ENCODE results near the gene CYSLTR2.
"Not testable (repeated sequence)": the region's sequence is repeated elsewhere in the genome, so short reads cannot be mapped to it uniquely, and the experiment has no call there.

CYSLTR2 gene

DNA sequence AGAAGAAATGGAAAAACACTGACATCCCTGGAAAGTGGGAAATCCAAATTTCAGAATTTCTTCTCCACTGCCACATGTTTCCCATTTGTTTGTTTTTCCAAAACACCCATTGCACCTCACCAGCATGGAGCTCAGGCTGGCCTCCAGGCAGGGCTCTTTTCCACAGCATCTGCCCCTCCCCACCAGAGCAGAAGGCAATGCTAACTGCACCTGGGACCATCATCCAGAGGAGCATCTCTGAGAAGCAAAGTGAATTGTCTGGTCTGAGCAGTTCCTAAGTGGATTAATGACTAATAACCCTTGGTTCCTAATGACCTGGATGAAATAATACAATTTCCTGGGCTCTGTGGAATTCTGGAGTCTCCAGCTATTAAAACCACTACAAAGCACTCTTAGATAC, 8.8 kb upstream of the CYSLTR2 start:
- DNase-seq (ENCODE audit: low read depth in 3 of 3, low spot score in 1 of 3) = no peak

DNA sequence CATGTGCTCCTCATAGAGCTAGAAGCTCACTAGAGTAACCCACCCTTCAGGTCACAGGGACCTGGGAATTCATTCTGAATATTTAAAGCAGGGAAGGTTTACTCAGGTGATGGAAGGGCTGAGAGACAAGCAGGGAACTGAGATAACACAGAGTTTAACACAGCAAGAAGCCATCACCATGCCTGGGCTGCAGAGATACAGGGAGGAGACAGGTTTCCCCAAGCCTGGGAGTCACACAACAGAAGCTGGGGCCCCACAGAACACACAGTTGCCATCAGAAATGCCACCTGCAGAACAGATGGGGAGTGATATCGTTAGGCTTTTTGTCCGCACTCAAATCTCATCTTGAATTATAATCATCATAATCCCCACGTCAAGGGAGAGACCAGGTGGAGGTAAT, 7.9 kb upstream of the CYSLTR2 start:
- no peak for DNase-seq (ENCODE audit: low read depth in 3 of 3, low spot score in 1 of 3)

DNA sequence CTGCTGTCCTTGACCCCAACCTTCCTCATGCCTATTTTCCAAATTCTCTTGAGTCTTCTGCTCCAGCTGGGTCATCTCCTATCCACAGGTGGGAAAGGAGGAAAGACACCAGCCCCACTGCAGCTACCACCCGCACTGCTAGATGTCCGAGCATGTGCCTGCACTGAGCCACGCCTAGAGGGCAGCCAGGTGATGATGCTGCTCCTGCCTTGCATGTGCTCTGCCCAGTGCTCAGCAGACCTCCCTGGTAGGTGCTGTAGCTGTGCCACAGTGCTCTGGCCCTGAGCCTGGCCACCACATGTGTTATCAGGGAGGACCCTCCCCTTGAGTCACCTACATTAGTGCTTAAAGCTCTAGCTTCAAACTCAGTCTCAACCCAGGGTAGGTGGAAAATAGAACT, 6.9 kb upstream of the CYSLTR2 start:
- no peak for DNase-seq (ENCODE audit: low read depth in 3 of 3, low spot score in 1 of 3)

DNA sequence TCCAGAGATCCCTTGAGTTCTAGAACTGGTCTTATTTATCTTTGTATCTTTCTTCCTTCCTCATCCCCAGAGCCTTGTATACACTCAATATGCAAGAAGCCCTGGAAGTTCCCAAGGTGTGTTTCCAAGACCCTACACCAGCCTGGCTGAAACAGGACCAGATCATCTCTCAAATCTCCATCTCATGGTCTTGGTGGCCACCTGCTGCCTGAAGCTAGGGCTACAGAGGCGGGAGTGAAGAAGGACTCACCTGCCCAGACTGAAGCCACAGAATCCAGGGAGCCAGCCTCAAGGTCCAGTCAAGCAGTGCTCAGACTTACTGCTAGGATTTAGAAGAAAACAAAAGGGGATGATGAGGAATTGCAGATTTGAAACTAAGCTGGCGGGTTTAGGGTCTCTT, 6.1 kb upstream of the CYSLTR2 start:
- no peak for DNase-seq (ENCODE audit: low read depth in 3 of 3, low spot score in 1 of 3)

DNA sequence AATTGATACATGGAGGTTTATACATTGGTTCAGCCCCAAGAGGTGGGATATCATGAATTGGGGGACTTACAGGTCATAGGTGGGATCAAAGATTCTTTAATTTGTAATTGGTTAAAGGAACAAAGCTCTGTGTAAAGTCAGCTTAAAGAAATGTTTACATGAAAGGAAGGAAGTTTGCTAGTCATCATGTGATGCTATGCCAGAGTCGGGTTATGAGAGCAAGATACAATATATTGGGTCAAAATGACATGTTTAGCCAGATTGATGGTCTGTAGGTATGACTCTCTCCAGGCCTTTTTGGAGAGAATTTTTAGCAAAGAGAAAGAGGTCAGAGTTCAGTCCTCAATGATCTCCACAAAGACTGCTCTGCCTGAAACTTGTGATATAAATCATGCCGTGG, 5.3 kb upstream of the CYSLTR2 start:
- DNase-seq (ENCODE audit: low read depth in 3 of 3, low spot score in 1 of 3) = no peak

DNA sequence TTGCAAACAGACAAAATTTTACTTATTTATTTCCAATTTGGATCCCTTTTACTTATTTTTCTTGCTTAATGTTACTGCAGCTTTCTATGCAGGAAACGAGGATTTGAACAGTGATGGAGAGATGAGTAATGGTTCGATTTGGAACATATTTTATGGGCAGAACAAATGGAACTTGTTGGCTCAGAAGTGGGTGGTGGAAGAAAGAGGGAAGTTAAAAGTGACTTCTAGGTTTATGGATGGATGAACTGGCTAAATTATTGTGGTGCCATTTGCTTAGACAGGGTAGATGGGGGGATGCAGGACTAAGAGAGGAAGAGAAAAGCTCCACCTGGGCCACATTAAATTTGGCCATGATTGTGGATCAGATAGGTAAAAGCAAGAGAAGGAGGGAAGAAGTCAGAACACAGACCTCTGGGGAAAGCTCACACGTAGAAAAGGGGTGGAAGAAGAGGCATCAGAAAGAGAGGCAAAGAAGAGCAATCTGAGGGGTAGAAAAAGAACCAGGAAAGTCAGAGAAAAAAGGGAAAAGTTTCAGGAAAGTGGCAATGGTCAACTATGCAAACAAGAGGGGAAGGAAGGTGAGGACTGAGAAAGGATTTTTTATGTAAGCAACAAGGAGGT, 768 bp upstream of the CYSLTR2 start:
- no peak for DNase-seq (ENCODE audit: low read depth in 3 of 3, low spot score in 1 of 3)

DNA sequence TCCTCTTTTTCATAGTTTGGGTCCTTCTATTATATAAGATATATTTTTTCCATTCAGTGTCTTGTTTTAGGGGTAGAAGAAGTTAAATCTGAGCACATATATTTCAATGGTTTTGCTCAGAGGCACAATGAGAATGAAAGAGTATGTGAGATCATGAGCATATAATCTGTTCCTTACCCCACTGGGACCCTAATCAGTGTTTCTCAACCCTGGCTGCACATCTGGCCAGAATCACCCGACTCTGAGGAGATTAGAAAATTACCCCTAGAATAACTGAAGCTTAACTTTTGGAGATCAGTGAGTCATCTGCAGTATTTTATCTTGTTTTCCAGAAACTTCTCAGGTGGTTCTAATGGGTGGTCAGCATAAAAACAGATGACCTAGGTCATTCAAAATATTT, 782 bp downstream of the CYSLTR2 start:
- no peak for DNase-seq (ENCODE audit: low read depth in 3 of 3, low spot score in 1 of 3)

DNA sequence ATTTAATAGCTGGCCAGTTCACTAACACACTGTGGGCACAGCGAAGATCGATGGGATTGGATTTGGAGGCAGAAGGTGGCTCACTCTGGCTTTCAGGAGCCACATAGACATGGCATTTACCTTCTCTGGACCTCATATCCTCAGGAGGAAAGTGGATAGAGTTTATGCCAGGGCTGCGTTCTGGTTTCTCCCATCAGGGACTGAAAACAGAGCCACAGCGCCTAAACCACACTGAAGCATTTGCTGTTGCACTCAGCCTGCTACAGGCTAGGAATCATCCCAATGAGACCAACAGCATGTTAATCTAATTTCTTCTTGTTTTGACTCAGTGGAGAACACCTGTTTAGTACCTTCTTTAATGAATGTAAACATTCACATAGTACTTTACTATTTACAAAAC, 1.6 kb downstream of the CYSLTR2 start:
- DNase-seq (ENCODE audit: low read depth in 3 of 3, low spot score in 1 of 3) = no peak

DNA sequence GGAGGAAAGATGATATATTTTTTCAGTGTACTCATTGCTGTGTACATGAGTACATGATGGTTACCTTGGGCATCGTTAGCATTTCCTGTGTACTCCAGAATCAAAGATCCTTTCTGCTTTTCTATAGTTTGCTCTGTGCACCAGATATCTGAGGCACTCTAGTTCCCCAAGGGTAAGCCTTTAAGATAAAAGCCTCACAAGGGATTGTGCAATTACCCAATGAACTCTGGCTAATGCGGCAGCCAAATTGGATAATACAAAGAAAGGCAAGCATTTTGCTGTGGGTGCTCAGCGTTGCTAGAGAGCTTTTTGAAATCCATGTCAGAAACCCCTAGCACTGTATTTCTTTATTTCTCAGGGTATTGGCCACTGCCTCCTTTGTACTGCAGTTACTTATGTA, 2.9 kb downstream of the CYSLTR2 start:
- no peak for DNase-seq (ENCODE audit: low read depth in 3 of 3, low spot score in 1 of 3)

DNA sequence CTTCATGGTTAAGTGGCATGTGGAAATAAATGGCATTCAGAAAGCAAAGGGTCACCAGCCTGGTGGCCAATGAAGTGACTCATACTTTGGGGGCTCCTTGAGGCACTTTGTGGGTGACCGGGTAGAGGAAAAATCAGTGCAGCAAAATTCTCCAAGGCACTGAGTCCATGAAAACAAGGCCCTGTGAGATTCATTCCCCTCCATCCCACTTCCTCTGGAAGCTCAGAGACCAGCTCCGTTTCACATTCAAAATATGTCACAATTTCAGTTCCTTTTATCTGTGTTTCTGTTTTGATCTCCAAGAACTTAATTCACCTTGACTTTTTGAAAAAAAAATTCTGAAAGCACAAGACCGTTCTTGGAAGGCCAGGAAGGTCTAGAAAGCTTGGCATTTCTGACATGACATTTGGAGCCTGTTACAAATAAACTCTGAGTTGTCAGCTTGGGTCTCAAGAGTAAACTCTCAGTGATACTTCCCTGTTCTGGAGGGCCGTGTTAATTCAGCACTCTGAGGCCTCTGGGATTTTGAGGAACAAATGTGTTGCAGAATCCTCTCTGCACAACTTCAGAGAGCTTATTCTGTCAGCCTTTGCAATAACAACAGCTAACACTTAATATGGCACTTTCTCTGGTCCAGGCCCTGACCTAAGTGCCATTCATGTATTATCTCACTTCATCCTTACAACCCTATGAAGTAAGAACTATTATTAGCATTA, 6.8 kb downstream of the CYSLTR2 start:
- no peak for DNase-seq (ENCODE audit: low read depth in 3 of 3, low spot score in 1 of 3)

DNA sequence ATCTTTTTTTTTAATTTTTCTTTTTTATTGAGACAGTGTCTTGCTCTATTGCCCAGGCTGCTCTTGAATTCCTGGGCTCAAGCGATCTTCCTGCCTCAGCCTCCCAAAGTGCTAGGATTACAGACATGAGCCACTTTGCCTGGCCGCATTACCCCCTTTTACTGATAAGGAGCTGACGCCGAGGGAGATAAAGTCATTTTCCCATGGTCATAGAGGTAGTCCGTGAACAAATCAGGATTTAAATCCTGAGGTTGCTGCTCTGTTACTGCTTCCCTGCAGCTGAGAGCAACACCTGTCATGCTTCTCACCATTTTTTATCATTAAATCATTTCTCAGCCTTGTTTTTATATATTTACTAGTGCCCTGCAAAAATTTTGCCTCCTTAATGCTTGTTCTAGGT, 7.4 kb downstream of the CYSLTR2 start:
- DNase-seq (ENCODE audit: low read depth in 3 of 3, low spot score in 1 of 3) = no peak

DNA sequence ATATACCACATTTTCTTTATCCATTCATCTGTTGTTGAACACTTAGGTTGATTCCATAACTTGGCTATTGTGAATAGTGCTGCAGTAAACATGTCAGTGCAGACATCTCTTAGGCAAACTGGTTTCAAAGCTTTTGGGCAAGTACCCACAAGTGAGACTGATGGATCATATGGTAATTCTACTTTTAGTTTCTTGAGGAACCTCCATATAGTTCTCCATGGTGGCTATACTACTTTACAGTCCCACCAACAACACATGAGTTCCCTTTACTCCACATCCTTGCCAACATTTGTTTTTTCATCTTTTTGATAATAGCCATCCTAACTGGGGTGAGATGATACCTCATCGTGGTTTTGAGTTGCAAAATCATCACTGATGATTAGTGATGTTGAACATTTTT, 8.5 kb downstream of the CYSLTR2 start:
- no peak for DNase-seq (ENCODE audit: low read depth in 3 of 3, low spot score in 1 of 3)

DNA sequence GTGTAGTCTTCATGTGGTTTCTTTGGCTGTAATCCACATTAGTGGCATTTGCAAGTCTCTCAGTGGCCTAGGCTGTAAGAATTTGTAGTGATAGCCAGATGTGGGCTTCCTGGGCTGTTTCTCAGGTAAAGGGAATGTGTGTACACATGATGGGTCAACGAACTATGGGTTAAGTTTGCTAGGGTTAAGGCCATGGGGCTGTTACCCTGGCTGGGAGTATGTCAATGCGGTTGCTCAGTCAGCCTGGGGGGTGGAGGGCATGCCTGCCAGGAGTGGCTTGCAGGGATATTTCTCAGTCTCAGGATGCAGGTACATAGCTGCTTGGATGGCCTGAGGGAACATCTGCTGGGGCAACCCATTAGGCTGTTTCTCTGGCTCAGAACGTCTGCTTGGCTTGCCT, 13.4 kb downstream of the CYSLTR2 start:
- DNase-seq (ENCODE audit: low read depth in 3 of 3, low spot score in 1 of 3) = no peak

DNA sequence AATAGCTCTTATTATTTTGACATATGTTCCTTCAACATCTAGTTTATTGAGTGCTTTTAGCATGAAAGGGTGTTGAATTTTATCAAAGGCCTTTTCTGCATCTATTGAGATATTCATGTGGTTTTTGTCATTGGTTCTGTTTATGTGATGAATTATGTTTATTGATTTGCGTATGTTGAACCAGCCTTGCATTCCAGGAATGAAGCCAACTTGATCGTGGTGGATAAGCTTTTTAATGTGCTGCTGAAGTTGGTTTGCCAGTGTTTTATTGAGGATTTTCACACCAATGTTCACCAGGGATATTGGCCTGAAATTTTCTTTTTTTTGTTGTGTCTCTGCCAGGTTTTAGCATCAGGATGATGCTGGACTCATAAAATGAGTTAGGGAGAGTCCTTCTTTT, 17.7 kb downstream of the CYSLTR2 start:
- not testable (repeated sequence) for DNase-seq (ENCODE audit: low read depth in 3 of 3, low spot score in 1 of 3)

DNA sequence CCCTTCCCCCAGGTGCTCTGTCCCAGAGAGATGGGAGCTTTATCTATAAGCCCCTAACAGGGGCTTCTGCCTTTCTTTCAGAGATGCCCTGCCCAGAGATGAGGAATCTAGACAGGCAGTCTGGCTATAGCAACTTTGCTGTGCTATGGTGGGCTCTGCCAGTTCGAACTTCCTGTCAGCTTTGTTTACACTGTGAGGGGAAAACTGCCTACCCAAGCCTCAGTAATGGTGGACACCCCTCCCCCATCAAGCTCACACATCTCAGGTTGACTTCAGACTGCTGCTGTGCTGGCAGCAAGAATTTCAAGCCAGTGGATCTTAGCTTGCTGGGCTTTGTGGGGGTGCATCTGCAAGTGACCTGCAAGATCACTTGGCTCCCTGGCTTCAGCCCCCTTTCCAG, 21.5 kb downstream of the CYSLTR2 start:
- DNase-seq (ENCODE audit: low read depth in 3 of 3, low spot score in 1 of 3) = no peak

DNA sequence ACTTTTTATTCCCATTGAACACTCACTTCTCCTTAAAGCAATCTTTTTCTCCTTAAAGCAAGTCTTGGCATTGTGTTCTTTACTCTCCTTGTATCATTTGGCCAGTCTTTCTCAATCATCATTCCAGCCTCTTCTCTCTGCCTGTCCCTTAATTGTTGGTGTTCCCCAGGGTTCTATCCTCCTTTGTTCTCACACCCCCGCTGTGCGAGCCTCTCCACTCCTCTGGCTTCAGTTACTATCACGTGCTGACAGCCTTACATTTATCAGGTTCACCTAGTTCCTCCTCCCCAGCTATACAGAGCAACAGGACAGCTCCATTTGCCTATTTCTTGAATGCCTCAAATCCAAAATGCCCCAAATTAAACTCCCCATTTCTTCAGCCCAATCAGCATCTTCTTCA, 24.6 kb downstream of the CYSLTR2 start:
- DNase-seq (ENCODE audit: low read depth in 3 of 3, low spot score in 1 of 3) = no peak

DNA sequence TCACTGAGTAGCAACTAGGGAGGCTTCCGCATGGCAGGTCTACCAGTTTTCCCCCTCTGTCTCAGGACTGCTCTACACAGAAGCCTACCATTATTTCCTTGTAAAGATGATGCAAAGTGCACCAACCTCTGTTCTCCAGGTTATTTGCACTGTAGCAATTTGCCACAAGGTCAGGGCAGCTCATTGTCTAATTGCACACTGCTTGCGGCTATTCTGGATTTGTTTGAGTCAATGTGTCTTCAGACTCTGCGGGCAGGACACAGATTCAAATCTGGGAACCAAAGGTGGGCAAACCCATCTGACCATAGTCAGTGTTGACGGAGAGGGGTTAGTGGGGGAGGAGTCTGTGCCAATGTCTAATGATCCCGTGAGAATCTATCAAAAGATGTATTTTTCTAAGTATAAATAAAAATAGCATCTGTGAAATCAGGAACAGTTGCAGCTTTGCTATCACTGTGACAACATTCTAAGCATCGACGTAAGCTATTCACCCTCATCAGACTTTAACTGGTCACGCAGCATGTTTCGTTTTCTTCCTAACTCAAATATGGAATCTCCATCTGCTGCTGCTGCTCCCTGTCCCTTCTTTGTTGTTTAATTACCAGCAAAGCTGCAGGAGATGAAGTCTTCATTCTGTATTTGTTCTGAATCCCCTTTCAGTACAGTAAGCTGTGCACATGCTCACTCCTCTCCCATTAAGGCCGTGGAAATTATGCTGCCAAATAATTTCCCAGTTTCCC, 26.4 kb downstream of the CYSLTR2 start:
- DNase-seq (ENCODE audit: low read depth in 3 of 3, low spot score in 1 of 3) = no peak

DNA sequence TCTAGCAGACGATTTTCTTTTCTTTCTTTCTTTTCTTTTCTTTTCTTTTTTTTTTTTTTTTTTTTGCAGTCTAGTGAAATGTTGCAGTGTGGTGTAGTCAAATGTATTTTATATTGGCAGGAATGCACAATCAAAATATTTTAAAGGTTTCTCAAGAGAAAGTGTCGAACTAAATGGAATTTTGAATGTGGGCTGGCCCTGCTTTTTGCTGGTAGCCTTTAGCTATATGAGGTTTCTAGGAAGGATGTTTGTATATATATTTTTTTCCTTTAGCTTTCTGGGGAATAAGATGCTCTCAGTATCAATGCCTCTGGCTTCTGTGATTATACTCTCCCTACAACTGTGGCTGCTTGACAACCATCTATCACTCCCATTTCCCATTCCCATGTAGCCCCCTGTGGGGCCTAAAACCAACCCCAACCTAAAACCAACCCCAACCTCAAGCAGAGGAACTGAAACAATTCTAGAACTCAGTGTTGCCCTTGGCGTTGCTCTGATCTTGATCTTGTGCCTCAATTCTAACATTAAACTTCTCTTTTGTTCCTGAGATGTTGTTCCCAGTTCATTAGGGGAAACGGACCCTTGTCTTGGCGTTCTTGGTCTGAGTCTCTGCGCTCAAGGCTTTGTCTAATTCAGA, 27.1 kb downstream of the CYSLTR2 start:
- DNase-seq (ENCODE audit: low read depth in 3 of 3, low spot score in 1 of 3) = no peak

DNA sequence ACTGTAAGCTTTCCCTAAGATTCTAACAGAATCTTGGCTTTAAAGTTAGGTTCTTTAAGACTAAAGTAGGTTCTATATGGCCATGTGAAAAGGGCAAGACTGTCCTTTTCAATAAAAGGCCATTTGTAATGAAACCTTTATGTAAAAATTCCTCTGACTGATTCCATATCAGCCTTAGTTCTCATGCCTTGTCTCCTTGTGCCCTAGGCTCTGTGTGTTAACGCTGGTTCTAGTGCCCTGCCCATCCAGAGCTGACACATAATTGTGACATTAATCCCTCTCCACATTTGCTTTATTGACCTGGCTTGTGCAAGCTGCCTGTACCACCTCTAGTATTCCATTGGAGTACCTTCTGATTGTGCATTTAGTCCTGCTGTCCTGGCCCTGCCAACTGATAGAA, 28.2 kb downstream of the CYSLTR2 start:
- DNase-seq (ENCODE audit: low read depth in 3 of 3, low spot score in 1 of 3) = no peak

DNA sequence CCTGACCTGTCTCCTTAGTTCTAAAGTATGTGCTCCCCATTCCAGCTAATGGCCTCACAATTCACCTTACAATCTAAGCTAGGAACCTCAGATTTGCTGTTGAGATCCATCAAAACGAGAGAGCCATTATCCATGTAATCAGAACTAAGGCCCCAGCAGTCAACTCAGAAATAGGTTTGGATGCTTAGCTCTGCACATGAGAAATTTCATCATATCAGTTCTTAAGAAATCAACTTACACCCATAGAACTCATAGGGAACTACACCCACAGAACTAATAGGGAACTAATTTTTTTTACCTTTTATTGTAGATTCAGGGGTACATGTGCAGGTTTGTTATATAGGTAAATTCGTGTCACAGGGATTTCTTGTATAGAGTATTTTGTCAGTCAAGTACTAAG, 28.7 kb downstream of the CYSLTR2 start:
- no peak for DNase-seq (ENCODE audit: low read depth in 3 of 3, low spot score in 1 of 3)

DNA sequence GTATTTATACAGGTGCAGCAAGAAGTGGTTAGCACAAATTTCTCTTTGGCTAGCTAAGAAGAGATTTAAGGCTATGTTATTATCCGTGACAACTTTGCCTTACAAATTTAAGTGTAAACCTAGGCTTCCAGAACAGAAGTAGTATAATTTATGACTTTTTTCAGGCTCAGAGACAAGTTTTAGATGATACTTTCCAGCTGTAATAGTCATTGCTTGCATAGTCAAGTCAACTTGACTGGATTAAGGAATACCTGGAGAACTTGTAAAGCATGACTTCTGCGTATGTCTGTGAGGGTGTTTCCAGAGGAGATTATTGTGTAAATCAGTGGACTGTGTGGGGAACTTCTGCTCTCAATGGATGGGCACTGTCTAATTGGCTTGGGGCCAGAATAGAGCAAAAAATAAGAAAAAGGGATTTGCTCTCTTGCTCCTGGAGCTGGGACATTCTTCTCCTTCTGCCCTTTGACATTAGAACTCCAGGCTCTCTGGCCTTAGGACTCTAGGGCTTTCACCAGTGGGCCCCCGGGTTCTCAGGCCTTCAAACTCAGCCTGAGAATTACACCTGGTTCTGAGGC, 33.0 kb downstream of the CYSLTR2 start:
- DNase-seq (ENCODE audit: low read depth in 3 of 3, low spot score in 1 of 3) = no peak

DNA sequence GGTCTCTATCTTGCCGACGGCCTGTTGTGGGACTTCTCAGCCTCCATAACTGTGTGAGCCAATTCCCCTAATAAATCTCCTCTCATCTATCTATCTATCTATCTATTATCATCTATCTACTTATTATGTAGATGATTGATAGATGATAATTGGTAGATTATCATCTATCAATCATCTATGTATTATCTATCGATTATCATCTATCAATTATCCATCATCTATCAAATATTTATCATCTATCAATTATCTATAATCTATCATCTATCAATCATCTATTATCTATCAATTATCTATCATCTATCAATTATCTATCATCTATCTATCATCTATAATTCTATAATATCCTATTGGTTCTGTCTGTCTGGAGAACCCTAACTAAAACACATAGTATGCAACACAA, 33.5 kb downstream of the CYSLTR2 start:
- no peak for DNase-seq (ENCODE audit: low read depth in 3 of 3, low spot score in 1 of 3)
